Transverse colon (tissue), 4 donors: Measurements from ENCODE around the gene LHFPL3.

Source experiments
- CTCF ChIP-seq, 5 experiments: fragments of 200-600 bp in 3 of 5; fragments of 450-650 bp in 2 of 5; sonication (generic) in 3 of 5; IDR thresholded peaks; 1 replicate in 2 of 5; 2 replicates in 3 of 5; pipeline ENCODE4 v1.5.1; 2016 to 2017; ENCODE audit warnings: antibody characterized with exemption in 5 of 5, inconsistent platforms in 3 of 5, mild to moderate bottlenecking in 2 of 5, moderate library complexity in 1 of 5
- POLR2A ChIP-seq: fragments of 450-650 bp; IDR thresholded peaks from one replicate; pipeline ENCODE4 v1.6.1; 2016; ENCODE audit warnings: antibody characterized with exemption, mild to moderate bottlenecking, moderate library complexity
- POLR2AphosphoS5 ChIP-seq, 3 donors: sonication (generic); formaldehyde crosslinking; IDR thresholded peaks; one replicate each; pipeline ENCODE4 v1.6.1; 2016; ENCODE audit warnings: antibody characterized with exemption in 3 of 3

- TF ChIP-seq CTCF (IDR thresholded peaks at IDR 0.05) (no peak), POLR2A (no peak), POLR2AphosphoS5 (IDR thresholded peaks at IDR 0.05) (no peak)
Measured at GRCh38 chr7:104820836-104821535, 492.6 kb downstream of the LHFPL3 start.
